GM12891 (cell line): ENCODE results near the gene OR10A6.

Experiments
- PAX5 ChIP-seq: IDR thresholded peaks from 2 replicates; pipeline ENCODE4 v1.6.1; 2011; ENCODE audit warnings: low read length, moderate library complexity, mild to moderate bottlenecking; ENCODE audit not compliant: insufficient read depth, severe bottlenecking
- POLR2A ChIP-seq: IDR thresholded peaks from 2 replicates; pipeline ENCODE4 v1.6.1; 2011; ENCODE audit warnings: low read depth, low read length, control low read depth
- POLR2AphosphoS5 ChIP-seq: IDR thresholded peaks from 2 replicates; pipeline ENCODE4 v1.6.1; 2011; ENCODE audit warnings: low read depth, low read length, control low read depth
- POU2F2 ChIP-seq: IDR thresholded peaks from 2 replicates; pipeline ENCODE4 v1.6.1; 2011; ENCODE audit warnings: low read depth, mild to moderate bottlenecking, control low read depth, low read length, moderate library complexity
- TAF1 ChIP-seq: IDR thresholded peaks from 2 replicates; pipeline ENCODE4 v1.6.1; 2011; ENCODE audit warnings: low read depth, low read length, control low read depth

- TF ChIP-seq POLR2A (no peak), PAX5 (no peak), POLR2AphosphoS5 (no peak), POU2F2 (no peak), TAF1 (no peak)
Observed at GRCh38 chr11:7889985-7890384, 41.1 kb downstream of the OR10A6 start.
